Endothelial cell of umbilical vein (primary cell): ENCODE measurements around the gene NUDT9. TPM values are rescaled to one million over a fixed set of nuclear protein-coding genes. Genes with fewer than 3 reads are reported as not detected.

Experiments
- BruUV-seq: library from RNA; stranded (reverse); fragments of 400-500 nt; replicated peaks from 2 replicates; lab custom pipeline; 2021; lab: Mats Ljungman, UMichigan
- CTCF ChIA-PET: fragments of 300-600, 350-600 bp; sonication (Branson Sonifier 250); formaldehyde crosslinking; loops from one replicate; lab custom pipeline; 2021; ENCODE audit warnings: antibody characterized with exemption, inconsistent platforms; lab: Charles Lee
- POLR2A ChIA-PET: fragments of 300-600, 350-600 bp; sonication (Branson Sonifier 250); formaldehyde crosslinking; loops from one replicate; lab custom pipeline; 2021; ENCODE audit warnings: antibody characterized with exemption, inconsistent platforms; lab: Charles Lee
- DNase-seq: peaks from one replicate; pipeline ENCODE4 v3.0.0-alpha.2; 2011; ENCODE audit warnings: low read depth, low spot score
- FAIRE-seq: peaks from 2 replicates; lab custom pipeline; 2011; peaks lifted over from hg19 to GRCh38; lab: Jason Lieb, UNC
- H2AFZ ChIP-seq: 2 replicates; pipeline ENCODE4 v1.6.0; 2012; ENCODE audit warnings: low read depth, low read length, control low read depth, inconsistent platforms
- H3K27ac ChIP-seq: 2 replicates; pipeline ENCODE4 v1.5.1; 2011; ENCODE audit warnings: low read depth, mild to moderate bottlenecking, control low read depth, low read length, moderate library complexity; ENCODE audit not compliant: insufficient read depth
- H3K27me3 ChIP-seq, 2 experiments: 2 replicates each; pipeline versions ENCODE4 v1.6.0 to v1.6.1; 2011; ENCODE audit warnings: low read length in 2 of 2, mixed read lengths in 1 of 2; ENCODE audit not compliant: control insufficient read depth in 2 of 2, insufficient read depth in 2 of 2
- H3K36me3 ChIP-seq, 2 experiments: 2 replicates in 1 of 2; 3 replicates in 1 of 2; pipeline ENCODE4 v1.5.1; 2011; ENCODE audit warnings: low read length in 2 of 2, mild to moderate bottlenecking in 1 of 2, moderate library complexity in 1 of 2; ENCODE audit not compliant: control insufficient read depth in 2 of 2, insufficient read depth in 2 of 2; ENCODE audit errors: extremely low read depth in 1 of 2
- H3K4me1 ChIP-seq: 3 replicates; pipeline ENCODE4 v1.5.1; 2011; ENCODE audit warnings: mild to moderate bottlenecking, low read length; ENCODE audit not compliant: control insufficient read depth, insufficient read depth; ENCODE audit errors: extremely low read depth
- H3K4me2 ChIP-seq: 2 replicates; pipeline ENCODE4 v1.6.1; 2011; ENCODE audit warnings: low read length, control low read depth, mixed read lengths; ENCODE audit not compliant: insufficient read depth
- H3K4me3 ChIP-seq, 3 experiments: fragments of 200-600 bp in 1 of 3; sonication (generic), shearing (Covaris generic) in 1 of 3; replicated peaks in 1 of 3; 2 replicates each; pipeline ENCODE4 v1.5.1; 2011 to 2016; ENCODE audit warnings: control low read depth in 3 of 3, low read length in 3 of 3, mild to moderate bottlenecking in 2 of 3, inconsistent platforms in 1 of 3, low read depth in 1 of 3, moderate library complexity in 1 of 3; ENCODE audit not compliant: insufficient read depth in 1 of 3
- H3K79me2 ChIP-seq: 2 replicates; pipeline ENCODE4 v1.6.0; 2012; ENCODE audit warnings: low read length, inconsistent platforms; ENCODE audit not compliant: control insufficient read depth, insufficient read depth
- H3K9ac ChIP-seq: replicated peaks from 2 replicates; pipeline ENCODE3; 2011; ENCODE audit warnings: low read length, control low read depth; ENCODE audit not compliant: insufficient read depth; ENCODE audit errors: extremely low read depth
- H3K9me1 ChIP-seq: replicated peaks from 3 replicates; pipeline ENCODE4 v1.6.0; 2011; ENCODE audit warnings: mild to moderate bottlenecking, low read length; ENCODE audit not compliant: control insufficient read depth, insufficient read depth; ENCODE audit errors: extremely low read depth
- H3K9me3 ChIP-seq: replicated peaks from 2 replicates; pipeline ENCODE4 v1.5.1; 2012; ENCODE audit warnings: low read length, inconsistent platforms; ENCODE audit not compliant: control insufficient read depth, insufficient read depth
- H4K20me1 ChIP-seq: replicated peaks from 2 replicates; pipeline ENCODE3; 2011; ENCODE audit warnings: mild to moderate bottlenecking, low read length; ENCODE audit not compliant: control insufficient read depth, insufficient read depth; ENCODE audit errors: extremely low read depth
- EZH2 ChIP-seq: IDR thresholded peaks from 2 replicates; pipeline ENCODE4 v1.6.1; 2012; ENCODE audit warnings: borderline replicate concordance, low read depth, mild to moderate bottlenecking, moderate library complexity, low read length, inconsistent platforms; ENCODE audit not compliant: severe bottlenecking
- FOS ChIP-seq: IDR thresholded peaks from 2 replicates; pipeline ENCODE4 v1.6.1; 2011; ENCODE audit warnings: mild to moderate bottlenecking, low read length, moderate library complexity, borderline replicate concordance; ENCODE audit not compliant: insufficient read depth
- GATA2 ChIP-seq: IDR thresholded peaks from 2 replicates; pipeline ENCODE4 v1.7.0; 2011; ENCODE audit warnings: low read depth, mild to moderate bottlenecking, moderate library complexity, mixed read lengths, low read length; ENCODE audit not compliant: insufficient read length, insufficient read depth
- JUN ChIP-seq: IDR thresholded peaks from 2 replicates; pipeline ENCODE4 v1.6.1; 2011; ENCODE audit warnings: borderline replicate concordance, low read depth; ENCODE audit not compliant: insufficient read length, insufficient read depth
- MYC ChIP-seq: IDR thresholded peaks from one replicate; pipeline ENCODE4 v1.6.1; 2011; ENCODE audit warnings: mild to moderate bottlenecking, low read depth, low read length
- POLR2A ChIP-seq: IDR thresholded peaks from 2 replicates; pipeline ENCODE4 v1.6.1; 2012; ENCODE audit warnings: low read depth, mild to moderate bottlenecking, control low read depth, low read length
- POLR2AphosphoS5 ChIP-seq: IDR thresholded peaks from 2 replicates; pipeline ENCODE4 v1.6.1; 2012; ENCODE audit warnings: low read depth, mild to moderate bottlenecking, control low read depth, low read length, moderate library complexity; ENCODE audit not compliant: insufficient read depth
- dilution Hi-C: fragments of 300-500 bp; cut with MboI; formaldehyde crosslinking; loops from one replicate; pipeline ENCODE4 v1.15.0; 2019; ENCODE audit warnings: low sequenced_read_pairs; ENCODE audit not compliant: extremely low pct_ligation_motif_present
- intact Hi-C: fragments of 100-400 bp; cut with micrococcal nuclease; formaldehyde crosslinking; loops from one replicate; pipeline ENCODE4 v1.10.0; 2022
- polyA plus RNA-seq, 4 experiments: library from polyadenylated mRNA; depleted of rRNA in 3 of 4; stranded (reverse) in 3 of 4; unstranded in 1 of 4; fragments of >200 nt; gene quantifications; 2 replicates each; pipeline versions ENCODE4 v1.2.1 to v1.2.3, GENCODE V29; 2011 to 2012; ENCODE audit warnings: missing spikeins in 1 of 4
- total RNA-seq: library from RNA; stranded (reverse); gene quantifications from 2 replicates; pipeline ENCODE4 v1.2.3, GENCODE V29; 2021
- TF ChIP-seq, protein P1 (sequence below), 2 donors: IDR thresholded peaks; 1 replicate in 1 of 2; 2 replicates in 1 of 2; pipeline ENCODE4 v1.5.1; 2011; ENCODE audit warnings: low read length in 2 of 2, mild to moderate bottlenecking in 2 of 2, moderate library complexity in 2 of 2, control low read depth in 1 of 2, inconsistent platforms in 1 of 2, low read depth in 1 of 2; ENCODE audit not compliant: insufficient read depth in 1 of 2; ENCODE audit errors: extremely low read depth in 1 of 2
- TF ChIP-seq, protein P2 (sequence below): IDR thresholded peaks from 2 replicates; pipeline ENCODE4 v1.6.1; 2011; ENCODE audit not compliant: insufficient read depth, insufficient read length

NUDT9 gene
- total and polyA plus RNA-seq, 2 donors (not counting 3 experiments of a cell fraction or from before 2014, with no cell fraction given), result 15.3 to 25.0 TPM

DNA sequence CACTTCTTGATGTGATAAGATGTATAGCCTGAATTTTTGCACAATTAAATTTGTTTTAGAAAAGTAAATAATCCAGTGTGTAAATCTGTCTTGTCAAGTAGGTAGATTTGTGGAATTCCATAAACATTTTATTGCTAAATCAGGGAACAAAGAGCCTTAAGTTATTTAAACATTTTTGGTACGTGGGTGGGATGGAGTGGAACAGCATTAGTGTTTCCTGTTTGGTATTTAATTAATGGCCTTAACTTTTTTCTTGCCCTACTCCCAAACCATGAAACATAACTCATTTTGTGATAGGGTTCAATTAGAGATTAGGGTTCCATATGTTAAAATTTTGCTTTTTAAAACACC lies 5.1 kb downstream of the NUDT9 start:
- Histone ChIP-seq H3K4me1 (peaks cover 6% of the 10 kb centered on the region), H3K9me3 (no peaks in the 10 kb centered on the region), H3K4me2 (no peak overlapping the region), H3K36me3 (no peaks in the 10 kb centered on the region), H3K27me3 (no peaks in the 10 kb centered on the region), H3K9me1 (no peaks in the 10 kb centered on the region), H3K9ac (no peak overlapping the region), H3K79me2 (peaks cover 60% of the 10 kb centered on the region), H2AFZ (no peak overlapping the region), H4K20me1 (no peaks in the 10 kb centered on the region), H3K27ac (no peak overlapping the region), H3K4me3 (no peak overlapping the region)
- dilution Hi-C loops (no loop called here), intact Hi-C loops (loop anchor here (10.0 kb wide), 1 partner anchor 833 kb away; the partner anchor contains the start of gene PTPN13)
- no TSS peak for BruUV-seq
- POLR2A ChIA-PET, result no interaction called here
- no peak for TF ChIP-seq POLR2AphosphoS5
- no peak for TF ChIP-seq JUN
- no peak for TF ChIP-seq GATA2
- no peak for FAIRE-seq
- CTCF ChIA-PET, result no interaction called here
- no peak for DNase-seq

DNA sequence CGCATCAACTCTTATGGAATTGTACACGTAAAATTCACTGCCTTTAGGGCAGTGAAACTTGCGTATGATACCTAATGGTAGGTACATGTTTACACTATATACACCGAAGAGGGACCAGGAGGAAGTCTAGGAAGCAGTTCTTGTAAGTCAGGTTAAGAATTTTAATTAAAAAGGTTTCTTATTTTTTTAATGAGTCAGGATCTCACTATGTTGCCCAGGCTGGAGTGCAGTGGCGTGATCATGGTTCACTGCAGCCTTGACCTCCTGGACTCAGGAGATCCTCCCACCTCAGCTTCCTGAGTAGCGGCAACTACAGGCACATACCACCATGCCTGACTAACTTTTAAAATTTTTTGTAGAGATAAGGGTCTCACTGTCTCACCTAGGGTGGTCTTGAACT lies 6.6 kb downstream of the NUDT9 start:
- intact Hi-C loops (loop anchor here (10.0 kb wide), 1 partner anchor 834 kb away; the partner anchor contains the start of gene PTPN13), dilution Hi-C loops (no loop called here)
- no peak overlapping the region for H2AFZ ChIP-seq
- no peaks in the 10 kb centered on the region for H3K9me1 ChIP-seq
- H3K79me2 ChIP-seq, result peaks cover 60% of the 10 kb centered on the region
- TF ChIP-seq JUN (no peak), MYC (no peak), FOS (no peak), POLR2AphosphoS5 (no peak), EZH2 (no peak), POLR2A (no peak), GATA2 (no peak)
- TF ChIP-seq, protein P1, sequence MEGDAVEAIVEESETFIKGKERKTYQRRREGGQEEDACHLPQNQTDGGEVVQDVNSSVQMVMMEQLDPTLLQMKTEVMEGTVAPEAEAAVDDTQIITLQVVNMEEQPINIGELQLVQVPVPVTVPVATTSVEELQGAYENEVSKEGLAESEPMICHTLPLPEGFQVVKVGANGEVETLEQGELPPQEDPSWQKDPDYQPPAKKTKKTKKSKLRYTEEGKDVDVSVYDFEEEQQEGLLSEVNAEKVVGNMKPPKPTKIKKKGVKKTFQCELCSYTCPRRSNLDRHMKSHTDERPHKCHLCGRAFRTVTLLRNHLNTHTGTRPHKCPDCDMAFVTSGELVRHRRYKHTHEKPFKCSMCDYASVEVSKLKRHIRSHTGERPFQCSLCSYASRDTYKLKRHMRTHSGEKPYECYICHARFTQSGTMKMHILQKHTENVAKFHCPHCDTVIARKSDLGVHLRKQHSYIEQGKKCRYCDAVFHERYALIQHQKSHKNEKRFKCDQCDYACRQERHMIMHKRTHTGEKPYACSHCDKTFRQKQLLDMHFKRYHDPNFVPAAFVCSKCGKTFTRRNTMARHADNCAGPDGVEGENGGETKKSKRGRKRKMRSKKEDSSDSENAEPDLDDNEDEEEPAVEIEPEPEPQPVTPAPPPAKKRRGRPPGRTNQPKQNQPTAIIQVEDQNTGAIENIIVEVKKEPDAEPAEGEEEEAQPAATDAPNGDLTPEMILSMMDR (IDR thresholded peaks at IDR 0.05; ENCODE audit: extremely low read depth in 1 of 2, insufficient read depth in 1 of 2, low read depth in 1 of 2, low read length in 2 of 2), result no peak
- TF ChIP-seq, protein P2, sequence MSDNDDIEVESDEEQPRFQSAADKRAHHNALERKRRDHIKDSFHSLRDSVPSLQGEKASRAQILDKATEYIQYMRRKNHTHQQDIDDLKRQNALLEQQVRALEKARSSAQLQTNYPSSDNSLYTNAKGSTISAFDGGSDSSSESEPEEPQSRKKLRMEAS, result no peak
- FAIRE-seq (no peak), DNase-seq (no peak)
- no peak overlapping the region for H3K4me3 ChIP-seq
- no peaks in the 10 kb centered on the region for H3K4me1 ChIP-seq
- H3K9me3 ChIP-seq, result no peaks in the 10 kb centered on the region
- H3K27ac ChIP-seq, result no peak overlapping the region
- no TSS peak for BruUV-seq
- CTCF ChIA-PET, result no interaction called here
- H3K27me3 ChIP-seq, result no peaks in the 10 kb centered on the region
- H3K4me2 ChIP-seq, result no peak overlapping the region
- no peaks in the 10 kb centered on the region for H3K36me3 ChIP-seq
- POLR2A ChIA-PET, result no interaction called here
- no peak overlapping the region for H3K9ac ChIP-seq
- peaks cover 3% of the 10 kb centered on the region for H4K20me1 ChIP-seq
